HepG2 (cell line): ENCODE results near the gene FBP1. TPM values are rescaled to one million over a fixed set of nuclear protein-coding genes. Genes with fewer than 3 reads are reported as not detected.
"Not testable (repeated sequence)": the region's sequence is repeated elsewhere in the genome, so short reads cannot be mapped to it uniquely, and the experiment has no call there.

Experiments
- ATAC-seq: fragments of 200-7000 bp; cut with Tn5 transposase; 3 replicates; pipeline ENCODE4 v1.9.1; 2020; ENCODE audit warnings: mild to moderate bottlenecking, moderate library complexity
- BruUV-seq: library from RNA; stranded (reverse); fragments of 400-500 nt; replicated peaks from 2 replicates; lab custom pipeline; 2021; lab: Mats Ljungman, UMichigan
- CTCF ChIA-PET: fragments of 300-600 bp; formaldehyde crosslinking; extraction: SDS; loops from one replicate; lab custom pipeline; 2021; ENCODE audit warnings: low total read pairs, inconsistent platforms, low intra/inter-chr PET ratio; lab: Yijun Ruan, JAX
- POLR2A ChIA-PET: fragments of 350-600 bp; sonication (Branson Sonifier 250); formaldehyde crosslinking; loops from one replicate; lab custom pipeline; 2020; ENCODE audit warnings: antibody characterized with exemption, inconsistent platforms; lab: Yijun Ruan, JAX
- DNase-seq: peaks from one replicate; pipeline ENCODE4 v3.0.0-alpha.2; 2015; ENCODE audit warnings: low spot score
- FAIRE-seq: peaks from 3 replicates; lab custom pipeline; 2011; peaks lifted over from hg19 to GRCh38; lab: Jason Lieb, UNC
- H2AFZ ChIP-seq: one replicate; pipeline ENCODE4 v1.6.1; 2011; ENCODE audit warnings: low read length, inconsistent platforms
- H3K27ac ChIP-seq: fragments of 300-600 bp; 3 replicates; pipeline ENCODE4 v1.8.0; 2011; ENCODE audit warnings: mixed run types, mild to moderate bottlenecking, mixed read lengths, low read length, inconsistent platforms; ENCODE audit not compliant: insufficient read depth; ENCODE audit errors: extremely low read length
- H3K27me3 ChIP-seq, 2 experiments: fragments of 200-600 bp in 1 of 2; 2 replicates in 1 of 2; 3 replicates in 1 of 2; pipeline versions ENCODE4 v1.6.0 to v1.8.0; 2011; ENCODE audit warnings: low read length in 2 of 2, mild to moderate bottlenecking in 2 of 2, moderate library complexity in 2 of 2, inconsistent platforms in 1 of 2; ENCODE audit not compliant: insufficient read depth in 2 of 2, control insufficient read depth in 1 of 2
- H3K36me3 ChIP-seq, 2 experiments: fragments of 200-600 bp in 1 of 2; replicated peaks in 1 of 2; 2 replicates in 1 of 2; 3 replicates in 1 of 2; pipeline versions ENCODE4 v1.5.1 to v1.8.0; 2011; ENCODE audit warnings: low read length in 2 of 2, inconsistent platforms in 1 of 2; ENCODE audit not compliant: insufficient read depth in 2 of 2, control insufficient read depth in 1 of 2
- H3K4me1 ChIP-seq: 2 replicates; pipeline ENCODE4 v1.5.1; 2012; ENCODE audit warnings: low read length, inconsistent platforms; ENCODE audit not compliant: insufficient read depth
- H3K4me2 ChIP-seq: 2 replicates; pipeline ENCODE4 v1.6.0; 2011; ENCODE audit warnings: low read depth, low read length, inconsistent platforms
- H3K4me3 ChIP-seq, 3 experiments: fragments of 200-600 bp in 1 of 3; sonication (generic), shearing (Covaris generic) in 1 of 3; replicated peaks in 1 of 3; 2 replicates each; pipeline ENCODE4 v1.5.1; 2011 to 2016; ENCODE audit warnings: low read length in 3 of 3, inconsistent platforms in 2 of 3, low read depth in 2 of 3, mild to moderate bottlenecking in 2 of 3, control low read depth in 1 of 3, mixed read lengths in 1 of 3; ENCODE audit not compliant: insufficient read depth in 1 of 3
- H3K79me2 ChIP-seq: one replicate; pipeline ENCODE4 v1.6.1; 2011; ENCODE audit warnings: low read length, inconsistent platforms; ENCODE audit not compliant: insufficient read depth
- H3K9ac ChIP-seq: 2 replicates; pipeline ENCODE4 v1.6.0; 2011; ENCODE audit warnings: mild to moderate bottlenecking, low read depth, low read length, inconsistent platforms; ENCODE audit not compliant: insufficient read depth
- H3K9me3 ChIP-seq: 2 replicates; pipeline ENCODE4 v1.5.1; 2012; ENCODE audit warnings: mild to moderate bottlenecking, low read length
- H4K20me1 ChIP-seq: 2 replicates; pipeline ENCODE4 v1.6.0; 2011; ENCODE audit warnings: inconsistent platforms, mild to moderate bottlenecking, low read length, moderate library complexity; ENCODE audit not compliant: insufficient read depth
- ETV5 ChIP-seq: IDR thresholded peaks from 2 replicates; pipeline ENCODE4 v1.6.1; 2018; ENCODE audit warnings: missing biosample characterization, missing genetic modification reagents, inconsistent platforms, borderline replicate concordance
- KLF6 ChIP-seq: IDR thresholded peaks from 2 replicates; pipeline ENCODE4 v1.8.0; 2016; ENCODE audit warnings: missing biosample characterization, missing genetic modification reagents
- NONO ChIP-seq, 2 experiments: fragments of 450-650 bp in 1 of 2; sonication (generic) in 1 of 2; formaldehyde crosslinking in 1 of 2; IDR thresholded peaks in 1 of 2; conservative IDR thresholded peaks in 1 of 2; 2 replicates each; pipeline versions ENCODE4 v1.6.1 to v1.8.0; 2017 to 2022; ENCODE audit warnings: mild to moderate bottlenecking in 1 of 2, missing genetic modification reagents in 1 of 2, moderate library complexity in 1 of 2
- SALL1 ChIP-seq: sonication (generic); formaldehyde crosslinking; IDR thresholded peaks from 2 replicates; pipeline ENCODE4 v1.8.0; 2022; ENCODE audit warnings: mild to moderate bottlenecking, missing genetic modification reagents
- SIN3A ChIP-seq: IDR thresholded peaks from 2 replicates; pipeline ENCODE4 v1.6.1; 2011; ENCODE audit warnings: low read depth, mild to moderate bottlenecking, control low read depth, low read length, borderline replicate concordance
- SIX4 ChIP-seq: sonication (generic); formaldehyde crosslinking; IDR thresholded peaks from 2 replicates; pipeline ENCODE4 v1.4.0; 2020; ENCODE audit warnings: missing genetic modification reagents
- ZBTB8A ChIP-seq: sonication (generic); formaldehyde crosslinking; IDR thresholded peaks from 2 replicates; pipeline ENCODE4 v1.4.0; 2020; ENCODE audit warnings: mild to moderate bottlenecking, low read depth, missing genetic modification reagents, borderline replicate concordance
- ZNF574 ChIP-seq: sonication (generic); formaldehyde crosslinking; IDR thresholded peaks from 2 replicates; pipeline ENCODE4 v1.4.0; 2020; ENCODE audit warnings: missing genetic modification reagents
- ZNF598 ChIP-seq: sonication (generic); formaldehyde crosslinking; IDR thresholded peaks from 2 replicates; pipeline ENCODE4 v1.5.1; 2020; ENCODE audit warnings: mild to moderate bottlenecking, missing genetic modification reagents, borderline replicate concordance
- ZSCAN22 ChIP-seq: sonication (generic); formaldehyde crosslinking; IDR thresholded peaks from 2 replicates; pipeline ENCODE4 v1.4.0; 2020; ENCODE audit warnings: mild to moderate bottlenecking, missing genetic modification reagents
- WGBS: methylation state at CpG from one replicate; pipeline ENCODE4 v1.1.6; 2017; ENCODE audit warnings: low lambda C conversion rate; 5-methylcytosine and 5-hydroxymethylcytosine counted together
- in situ Hi-C: cut with HindIII; loops from 2 replicates; pipeline ENCODE4 v1.10.0; 2017; ENCODE audit warnings: low pct_unique_long_range_greater_than_20kb; ENCODE audit not compliant: extremely low pct_ligation_motif_present
- intact Hi-C: fragments of 100-400 bp; cut with micrococcal nuclease; formaldehyde crosslinking; loops from one replicate; pipeline ENCODE4 v1.10.0; 2022; ENCODE audit not compliant: unreplicated experiment
- polyA plus RNA-seq, 8 experiments: library from polyadenylated mRNA; depleted of rRNA in 3 of 8; stranded (reverse) in 7 of 8; unstranded in 1 of 8; fragments of >200 nt; fragmentation: Illumina TruSeq in 4 of 8; extraction: Trizol in 4 of 8; gene quantifications; 2 replicates each; pipeline versions ENCODE4 v1.2.1 to v1.2.3, GENCODE V29; 2011 to 2016; ENCODE audit warnings: low read depth in 4 of 8, missing spikeins in 1 of 8, mixed read lengths in 1 of 8; ENCODE audit not compliant: insufficient read depth in 1 of 8
- total RNA-seq, 5 experiments: library from RNA; depleted of rRNA; stranded (reverse); fragments of >200 nt; fragmentation: Illumina TruSeq; extraction: Trizol; gene quantifications; 2 replicates each; pipeline ENCODE4 v1.2.3, GENCODE V29; 2016; ENCODE audit warnings: low read depth in 1 of 5

FBP1 gene
- total and polyA plus RNA-seq, 2 of the 13 experiments (the other 11 are each of a cell fraction or from before 2014, with no cell fraction given), result 0.29 to 0.53 TPM

- in situ Hi-C loops, result no loop called here
- no peaks in the 10 kb centered on the region for H3K9me3 ChIP-seq
- POLR2A ChIA-PET, result no interaction called here
- H2AFZ ChIP-seq, result no peak overlapping the region
- H3K27me3 ChIP-seq, result peaks cover 3 to 14% of the 10 kb centered on the region in 2 experiments; a peak in 3 of 5 replicates
- H3K27ac ChIP-seq, result no peak overlapping the region
- peaks cover 16% of the 10 kb centered on the region for H3K4me1 ChIP-seq
- no peak for DNase-seq
- H4K20me1 ChIP-seq, result no peaks in the 10 kb centered on the region
- H3K36me3 ChIP-seq, result no peaks in the 10 kb centered on the region
- intact Hi-C loops, result no loop called here
- H3K4me2 ChIP-seq, result no peak overlapping the region
- no peaks in the 10 kb centered on the region for H3K79me2 ChIP-seq
- ATAC-seq, result no peak
- no peak overlapping the region for H3K9ac ChIP-seq
- no peak overlapping the region for H3K4me3 ChIP-seq
- no peak for FAIRE-seq
- no TSS peak for BruUV-seq
- CTCF ChIA-PET, result no interaction called here
- TF ChIP-seq ZSCAN22, result no peak
- no peak for TF ChIP-seq ZNF598 (CRISPR knock-in tag)
- no peak for TF ChIP-seq SIN3A
- no peak for TF ChIP-seq NONO (IDR thresholded peaks at IDR 0.05)
- TF ChIP-seq NONO (CRISPR knock-in tag; conservative IDR thresholded peaks at IDR 0.05), result no peak
- TF ChIP-seq KLF6, result no peak
- no peak for TF ChIP-seq ZNF574 (CRISPR knock-in tag)
- no peak for TF ChIP-seq SALL1 (CRISPR knock-in tag)
- TF ChIP-seq ETV5 (CRISPR knock-in tag), result no peak
- TF ChIP-seq SIX4 (CRISPR knock-in tag), result no peak
- no peak for TF ChIP-seq ZBTB8A (CRISPR knock-in tag)
- 56% methylated on average over 8 of the region's 8 CpGs for WGBS
Observed at GRCh38 chr9:94591876-94592275, 47.4 kb downstream of the FBP1 start.

GRCh38 chr9:94591046-94591545, 48.2 kb downstream of the FBP1 start:
- H4K20me1 ChIP-seq, H3K36me3 ChIP-seq, BruUV-seq, H3K9ac ChIP-seq, H3K79me2 ChIP-seq, intact Hi-C loops, H2AFZ ChIP-seq, ATAC-seq, in situ Hi-C loops, FAIRE-seq, POLR2A ChIA-PET, H3K9me3 ChIP-seq, H3K4me2 ChIP-seq, H3K4me3 ChIP-seq, DNase-seq, H3K27ac ChIP-seq, CTCF ChIA-PET: not testable (repeated sequence)
- WGBS, result 97% methylated on average over 6 of the region's 38 CpGs
- Histone ChIP-seq H3K4me1 (peaks cover 24% of the 10 kb centered on the region), H3K27me3 (peaks cover 3 to 14% of the 10 kb centered on the region in 2 experiments; a peak in 3 of 5 replicates)
